Measurements from ENCODE around the gene ANKRD45.

- TF ChIP-seq CTCF (IDR thresholded peaks at IDR 0.05) (no peak), TCF7L2 (IDR thresholded peaks at IDR 0.05; ENCODE audit: low read depth, low read length) (no peak)
Measured at GRCh38 chr1:173608503-173609216, 61.0 kb downstream of the ANKRD45 start.
